DOHH2 (cell line): ENCODE results near the gene LRRC4C.

ENCODE experiments used
- H3F3A ChIP-seq: fragments of 200-600 bp; sonication (generic), shearing (Covaris generic); 2 replicates; pipeline ENCODE4 v1.6.0; 2016; ENCODE audit warnings: antibody characterized with exemption, mild to moderate bottlenecking; ENCODE audit not compliant: control insufficient read depth, insufficient read depth
- H3K27ac ChIP-seq: fragments of 200-600 bp; sonication (generic); 2 replicates; pipeline ENCODE4 v1.5.1; 2014; ENCODE audit warnings: low read depth, mild to moderate bottlenecking, low read length, moderate library complexity
- H3K27me3 ChIP-seq: fragments of 200-600 bp; sonication (generic); 2 replicates; pipeline ENCODE4 v1.6.1; 2014; ENCODE audit warnings: mild to moderate bottlenecking, low read length, mixed read lengths; ENCODE audit not compliant: control insufficient read depth
- H3K36me3 ChIP-seq: fragments of 200-600 bp; sonication (generic); 2 replicates; pipeline ENCODE4 v1.6.1; 2014; ENCODE audit warnings: mild to moderate bottlenecking, low read length, moderate library complexity, mixed read lengths; ENCODE audit not compliant: control insufficient read depth
- H3K4me1 ChIP-seq: fragments of 200-600 bp; sonication (generic); 2 replicates; pipeline ENCODE4 v1.6.1; 2014; ENCODE audit warnings: mild to moderate bottlenecking, low read length, mixed read lengths; ENCODE audit not compliant: control insufficient read depth
- H3K4me2 ChIP-seq: fragments of 200-600 bp; sonication (generic); 2 replicates; pipeline ENCODE4 v1.6.0; 2014; ENCODE audit warnings: mild to moderate bottlenecking, low read length, moderate library complexity
- H3K4me3 ChIP-seq: fragments of 200-600 bp; sonication (generic); 2 replicates; pipeline ENCODE4 v1.5.1; 2014; ENCODE audit warnings: mild to moderate bottlenecking, low read length, mixed read lengths
- H3K79me2 ChIP-seq: fragments of 200-600 bp; sonication (generic); 2 replicates; pipeline ENCODE4 v1.6.1; 2014; ENCODE audit warnings: mild to moderate bottlenecking, low read length, mixed read lengths; ENCODE audit not compliant: control insufficient read depth
- H3K9me2 ChIP-seq: fragments of 200-600 bp; sonication (generic); replicated peaks from 2 replicates; pipeline ENCODE4 v1.6.1; 2014; ENCODE audit warnings: mild to moderate bottlenecking, low read length, mixed read lengths; ENCODE audit not compliant: control insufficient read depth
- H3K9me3 ChIP-seq: fragments of 200-600 bp; sonication (generic); 2 replicates; pipeline ENCODE4 v1.6.1; 2014; ENCODE audit warnings: antibody characterized with exemption, low read length, mixed read lengths; ENCODE audit not compliant: control insufficient read depth, insufficient read depth
- H4K20me1 ChIP-seq: fragments of 200-600 bp; sonication (generic); 2 replicates; pipeline ENCODE4 v1.6.0; 2014; ENCODE audit warnings: low read depth, mild to moderate bottlenecking, antibody characterized with exemption, low read length, moderate library complexity; ENCODE audit not compliant: control insufficient read depth, insufficient read depth
- EZH2phosphoT487 ChIP-seq: fragments of 200-600 bp; sonication (generic); IDR thresholded peaks from 2 replicates; pipeline ENCODE4 v1.6.1; 2017; ENCODE audit warnings: borderline replicate concordance, mild to moderate bottlenecking, antibody characterized with exemption, low read length, moderate library complexity, mixed read lengths
- TF ChIP-seq, protein P1 (sequence below): fragments of 200-600 bp; sonication (generic); IDR thresholded peaks from one replicate; pipeline ENCODE4 v1.5.1; 2014; ENCODE audit warnings: antibody characterized with exemption, mild to moderate bottlenecking, low read depth, low read length; ENCODE audit not compliant: poor library complexity, severe bottlenecking

LRRC4C gene

DNA sequence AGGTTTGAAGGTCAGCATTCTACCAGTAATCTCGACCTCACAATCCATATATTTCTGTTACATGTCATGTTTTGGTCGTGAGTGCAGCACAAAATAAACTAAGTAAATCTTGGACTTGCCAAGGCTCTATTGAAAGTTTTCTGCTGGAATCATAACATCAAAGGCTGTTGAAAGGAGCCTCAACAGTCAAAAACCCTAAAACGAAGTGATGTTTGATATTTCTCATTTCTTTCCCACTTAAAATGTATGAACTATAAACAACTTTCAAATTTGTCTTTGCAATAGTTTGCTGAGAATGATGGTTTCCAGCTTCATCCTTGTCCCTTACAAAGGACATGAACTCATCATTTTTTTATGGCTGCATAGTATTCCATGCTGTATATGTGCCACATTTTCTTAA, 1118.5 kb downstream of the LRRC4C start:
- H3K4me3 ChIP-seq, result no peak overlapping the region
- no peaks in the 10 kb centered on the region for H3K9me3 ChIP-seq
- no peaks in the 10 kb centered on the region for H4K20me1 ChIP-seq
- H3K4me2 ChIP-seq, result no peak overlapping the region
- H3K27me3 ChIP-seq, result no peaks in the 10 kb centered on the region
- no peaks in the 10 kb centered on the region for H3K9me2 ChIP-seq
- H3K36me3 ChIP-seq, result no peaks in the 10 kb centered on the region
- no peaks in the 10 kb centered on the region for H3K4me1 ChIP-seq
- no peaks in the 10 kb centered on the region for H3F3A ChIP-seq
- no peaks in the 10 kb centered on the region for H3K79me2 ChIP-seq
- H3K27ac ChIP-seq, result no peak overlapping the region
- TF ChIP-seq, protein P1, sequence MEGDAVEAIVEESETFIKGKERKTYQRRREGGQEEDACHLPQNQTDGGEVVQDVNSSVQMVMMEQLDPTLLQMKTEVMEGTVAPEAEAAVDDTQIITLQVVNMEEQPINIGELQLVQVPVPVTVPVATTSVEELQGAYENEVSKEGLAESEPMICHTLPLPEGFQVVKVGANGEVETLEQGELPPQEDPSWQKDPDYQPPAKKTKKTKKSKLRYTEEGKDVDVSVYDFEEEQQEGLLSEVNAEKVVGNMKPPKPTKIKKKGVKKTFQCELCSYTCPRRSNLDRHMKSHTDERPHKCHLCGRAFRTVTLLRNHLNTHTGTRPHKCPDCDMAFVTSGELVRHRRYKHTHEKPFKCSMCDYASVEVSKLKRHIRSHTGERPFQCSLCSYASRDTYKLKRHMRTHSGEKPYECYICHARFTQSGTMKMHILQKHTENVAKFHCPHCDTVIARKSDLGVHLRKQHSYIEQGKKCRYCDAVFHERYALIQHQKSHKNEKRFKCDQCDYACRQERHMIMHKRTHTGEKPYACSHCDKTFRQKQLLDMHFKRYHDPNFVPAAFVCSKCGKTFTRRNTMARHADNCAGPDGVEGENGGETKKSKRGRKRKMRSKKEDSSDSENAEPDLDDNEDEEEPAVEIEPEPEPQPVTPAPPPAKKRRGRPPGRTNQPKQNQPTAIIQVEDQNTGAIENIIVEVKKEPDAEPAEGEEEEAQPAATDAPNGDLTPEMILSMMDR, result no peak
- TF ChIP-seq EZH2phosphoT487, result no peak

DNA sequence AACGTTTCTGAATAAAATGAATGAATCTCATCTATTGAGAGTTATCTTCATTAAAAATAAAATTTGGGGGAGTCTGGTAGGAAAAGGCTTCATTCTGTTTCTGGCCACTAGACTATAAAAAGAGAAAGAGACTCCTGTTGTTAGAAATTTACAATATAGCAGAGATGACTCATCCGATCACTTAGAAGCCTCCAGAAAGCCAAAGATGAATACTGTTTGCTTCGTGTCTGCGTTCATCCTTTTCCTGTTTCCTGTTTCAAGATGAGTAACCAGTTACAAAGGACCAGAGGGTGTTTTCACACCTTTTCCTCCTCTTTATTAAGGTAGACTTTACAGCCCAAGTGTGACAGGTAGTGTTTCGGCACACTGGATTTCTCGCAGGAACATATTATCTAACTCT, 1120.7 kb downstream of the LRRC4C start:
- no peak overlapping the region for H3K4me3 ChIP-seq
- no peaks in the 10 kb centered on the region for H3K9me3 ChIP-seq
- H3K9me2 ChIP-seq, result no peaks in the 10 kb centered on the region
- no peaks in the 10 kb centered on the region for H3K79me2 ChIP-seq
- no peaks in the 10 kb centered on the region for H3F3A ChIP-seq
- H3K4me2 ChIP-seq, result no peak overlapping the region
- TF ChIP-seq, protein P1, result no peak
- TF ChIP-seq EZH2phosphoT487, result no peak
- no peaks in the 10 kb centered on the region for H3K4me1 ChIP-seq
- H3K36me3 ChIP-seq, result no peaks in the 10 kb centered on the region
- H4K20me1 ChIP-seq, result no peaks in the 10 kb centered on the region
- H3K27ac ChIP-seq, result no peak overlapping the region
- H3K27me3 ChIP-seq, result no peaks in the 10 kb centered on the region

DNA sequence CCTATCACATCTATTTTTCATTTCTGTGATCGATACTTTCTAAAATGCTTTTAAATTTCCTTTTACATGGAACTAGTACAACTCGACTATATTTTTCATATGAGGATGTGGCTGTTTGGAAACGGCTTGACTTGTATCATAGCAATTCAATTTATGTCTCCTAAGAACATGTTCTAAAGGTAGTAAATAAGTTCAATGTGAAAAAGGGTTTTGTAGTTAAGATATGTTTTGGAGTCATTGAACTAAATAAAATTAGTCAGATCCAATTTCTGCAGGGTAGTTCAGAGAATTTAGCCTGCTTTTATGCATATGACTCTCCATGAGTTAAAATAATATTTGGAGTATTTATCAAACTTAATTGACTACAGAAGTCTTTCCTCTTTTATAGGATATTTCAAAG, 1121.4 kb downstream of the LRRC4C start:
- TF ChIP-seq EZH2phosphoT487, result no peak
- TF ChIP-seq, protein P1, result no peak
- Histone ChIP-seq H3K4me2 (no peak overlapping the region), H3K4me1 (no peaks in the 10 kb centered on the region), H3K36me3 (no peaks in the 10 kb centered on the region), H3F3A (no peaks in the 10 kb centered on the region), H3K4me3 (no peak overlapping the region), H3K79me2 (no peaks in the 10 kb centered on the region), H3K9me3 (no peaks in the 10 kb centered on the region), H3K27ac (no peak overlapping the region), H4K20me1 (no peaks in the 10 kb centered on the region), H3K9me2 (no peaks in the 10 kb centered on the region), H3K27me3 (no peaks in the 10 kb centered on the region)

DNA sequence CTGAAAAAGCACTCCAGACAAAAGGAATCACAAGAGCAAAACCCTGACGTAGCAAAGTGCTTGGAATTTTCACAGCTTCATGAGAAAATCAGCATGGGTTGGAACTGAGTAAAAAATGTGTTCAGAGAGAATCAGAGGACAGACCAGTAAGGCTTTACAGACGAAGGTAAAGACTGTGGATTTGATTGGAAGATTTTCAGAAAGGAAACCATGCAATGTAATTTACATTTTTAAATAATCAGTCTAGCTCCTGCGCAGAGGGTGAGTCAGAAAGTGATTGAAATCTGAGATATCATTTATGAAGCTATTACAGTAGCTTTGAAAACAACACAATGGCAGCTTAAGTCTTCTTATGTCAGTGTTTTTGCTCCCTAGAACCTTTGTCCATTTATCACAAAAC, 1122.3 kb downstream of the LRRC4C start:
- TF ChIP-seq, protein P1, result no peak
- TF ChIP-seq EZH2phosphoT487, result no peak
- Histone ChIP-seq H3K27me3 (no peaks in the 10 kb centered on the region), H3K4me2 (no peak overlapping the region), H4K20me1 (no peaks in the 10 kb centered on the region), H3K9me2 (no peaks in the 10 kb centered on the region), H3K36me3 (no peaks in the 10 kb centered on the region), H3K27ac (no peak overlapping the region), H3K9me3 (no peaks in the 10 kb centered on the region), H3K4me3 (no peak overlapping the region), H3K4me1 (no peaks in the 10 kb centered on the region), H3K79me2 (no peaks in the 10 kb centered on the region), H3F3A (no peaks in the 10 kb centered on the region)
